MV-4-11 (cell line): ENCODE data around the gene PRKN.
A peak's percentile ranks its signal among the peaks of the same experiment; 100 is the strongest.
"Not testable (repeated sequence)": the region's sequence is repeated elsewhere in the genome, so short reads cannot be mapped to it uniquely, and the experiment has no call there.

Experiments used
- DNase-seq: peaks from one replicate; lab custom pipeline; 2025; lab: John Stamatoyannopoulos, UW

Gene PRKN

DNA sequence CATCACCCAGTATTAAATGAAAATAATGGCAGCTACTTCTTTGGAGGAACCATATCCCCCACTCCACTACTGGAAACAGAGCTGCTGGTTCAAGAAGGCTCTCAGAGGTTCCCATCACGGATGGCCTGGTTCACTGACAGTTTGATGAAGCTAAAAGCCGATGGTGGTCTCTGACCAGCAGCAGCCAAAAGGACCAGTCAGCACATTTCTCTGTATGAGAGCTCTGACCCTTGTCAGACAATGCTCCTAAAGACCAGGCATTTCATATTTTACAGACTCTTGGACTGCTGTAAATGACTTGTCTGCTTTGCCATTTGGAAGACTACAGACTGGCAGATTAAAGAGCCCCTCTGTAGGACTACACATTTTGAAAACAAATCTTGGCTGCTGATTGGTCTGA is 16.6 kb downstream of the PRKN start:
- no peak for DNase-seq

DNA sequence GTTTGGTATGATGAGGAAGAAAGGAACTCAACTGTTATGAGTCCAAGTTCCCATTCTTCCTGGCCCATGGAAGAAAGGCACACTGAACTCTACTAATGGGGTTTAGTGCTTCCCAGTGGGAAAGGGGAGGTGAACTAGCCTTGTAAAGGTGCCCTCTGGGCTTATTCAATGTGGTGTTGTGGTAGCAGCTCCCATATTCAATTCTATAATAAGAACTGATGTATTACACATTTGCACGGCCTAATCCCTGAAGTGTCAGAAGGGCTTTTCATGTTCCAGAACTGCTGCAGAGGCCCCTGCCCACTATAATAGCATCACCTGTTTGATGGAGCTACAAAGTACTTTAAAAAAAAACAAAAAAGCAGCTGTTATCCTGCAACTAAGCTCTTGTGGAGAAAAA is 17.1 kb downstream of the PRKN start:
- DNase-seq: no peak

DNA sequence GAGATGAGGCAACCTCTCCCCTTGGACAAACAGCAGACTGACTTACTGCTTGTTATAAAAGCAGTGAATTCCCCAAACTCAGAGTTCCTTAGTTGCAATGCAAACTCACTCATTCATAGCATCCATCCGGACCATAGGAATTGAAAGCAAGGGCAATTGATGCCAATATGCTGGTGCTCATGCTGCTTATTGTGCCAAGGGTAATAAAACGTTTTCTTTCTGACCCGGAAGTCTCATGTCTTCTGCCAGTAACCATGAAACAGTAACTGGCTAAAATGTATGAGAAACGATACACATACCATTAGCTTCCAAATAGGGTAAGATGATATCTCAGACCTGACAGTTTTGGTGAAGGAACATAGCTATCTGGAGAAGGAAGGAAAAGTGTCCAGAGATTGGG is 18.1 kb downstream of the PRKN start:
- DNase-seq: no peak

DNA sequence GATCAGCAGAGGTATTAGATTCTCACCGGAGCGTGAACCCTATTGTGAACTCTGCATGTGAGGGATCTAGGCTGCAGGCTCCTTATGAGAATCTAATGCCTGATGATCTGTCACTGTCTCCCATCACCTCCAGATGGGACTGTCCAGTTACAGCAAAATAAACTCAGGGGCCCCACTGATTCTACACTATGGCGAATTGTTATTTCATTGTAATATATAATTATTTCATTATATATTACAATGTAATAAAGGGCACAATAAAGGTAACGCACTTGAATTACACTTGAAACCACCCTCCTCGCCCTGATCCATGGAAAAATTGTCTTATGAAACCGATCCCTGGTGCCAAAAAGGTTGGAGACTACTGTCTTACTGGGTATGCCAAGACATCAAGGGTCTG is 18.6 kb downstream of the PRKN start:
- no peak for DNase-seq

DNA sequence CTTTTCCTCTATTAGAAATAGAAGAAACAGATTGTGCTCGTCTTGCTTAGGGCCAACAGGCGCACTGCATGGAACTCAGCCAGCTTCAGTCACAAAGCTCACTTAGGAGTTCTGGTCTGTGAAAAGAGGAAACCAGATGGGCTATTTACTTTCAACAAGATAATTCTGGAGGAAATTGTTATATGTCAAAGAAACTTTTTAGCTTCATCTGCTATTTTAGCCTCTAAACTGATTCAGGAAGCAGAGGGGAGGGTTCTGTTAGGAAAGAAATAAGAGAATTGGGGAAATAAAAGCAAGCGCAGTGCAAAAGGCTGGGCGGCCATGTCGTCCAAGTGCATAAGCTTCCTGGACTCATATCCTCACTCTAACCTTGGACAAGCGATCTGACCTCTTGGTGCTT is 21.3 kb downstream of the PRKN start:
- peak; percentile 85 for DNase-seq

DNA sequence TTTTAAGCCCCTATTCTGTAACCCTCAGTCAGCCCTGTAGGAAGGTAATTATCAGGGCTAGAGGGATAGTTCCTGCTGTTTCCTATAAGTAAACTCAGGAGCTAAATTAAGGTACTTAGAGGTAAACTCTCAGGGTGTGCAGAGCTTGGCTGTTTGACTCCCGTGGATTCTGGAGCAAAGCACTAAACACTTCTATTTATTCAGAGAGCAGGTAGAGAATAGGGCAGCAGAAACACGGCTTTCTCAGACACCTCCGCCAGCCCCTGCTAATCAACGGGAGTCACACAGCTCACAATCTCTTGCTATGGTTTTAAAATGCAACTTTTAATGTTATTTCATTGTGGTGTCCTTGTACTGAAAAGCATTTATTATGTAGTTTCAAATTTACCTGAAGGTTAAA is 21.8 kb downstream of the PRKN start:
- no peak for DNase-seq

DNA sequence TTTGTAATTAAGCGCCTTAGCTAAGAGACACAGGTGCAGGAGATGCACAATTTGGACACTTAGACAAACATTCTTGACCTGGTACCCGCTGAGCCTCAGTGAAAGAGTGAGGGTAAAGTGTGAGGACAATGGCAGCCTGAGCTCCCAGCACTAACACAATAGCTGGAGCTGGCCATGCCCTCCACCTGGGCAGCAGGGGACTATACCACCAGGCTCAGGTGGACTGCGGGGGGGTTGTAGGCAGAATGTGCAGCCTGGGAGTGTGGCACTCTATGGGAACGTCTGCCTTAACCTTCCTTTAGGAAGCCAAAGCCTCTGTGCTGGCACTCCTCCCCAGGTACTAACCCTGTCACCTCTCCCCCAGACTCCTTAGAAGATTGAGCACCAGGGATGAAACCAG is 23.6 kb downstream of the PRKN start:
- no peak for DNase-seq

DNA sequence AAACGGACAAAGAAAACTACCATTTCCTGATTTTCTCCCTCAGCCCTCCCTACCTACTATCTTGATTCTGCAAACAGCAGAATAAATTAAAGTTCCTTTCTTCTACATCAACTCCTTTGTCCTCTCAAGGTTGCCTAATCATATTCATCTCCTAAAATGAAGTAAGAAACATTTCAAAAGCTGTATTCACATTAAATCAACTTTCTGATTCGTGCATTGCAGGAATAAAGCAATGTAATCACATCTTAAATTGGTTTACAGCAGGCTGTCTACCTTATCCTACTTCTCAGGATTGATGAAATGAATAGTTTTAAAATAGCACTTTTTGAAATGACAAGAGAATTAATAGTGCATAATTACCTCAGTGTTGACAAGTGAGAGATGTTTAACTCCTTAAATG is 25.1 kb downstream of the PRKN start:
- DNase-seq: no peak

DNA sequence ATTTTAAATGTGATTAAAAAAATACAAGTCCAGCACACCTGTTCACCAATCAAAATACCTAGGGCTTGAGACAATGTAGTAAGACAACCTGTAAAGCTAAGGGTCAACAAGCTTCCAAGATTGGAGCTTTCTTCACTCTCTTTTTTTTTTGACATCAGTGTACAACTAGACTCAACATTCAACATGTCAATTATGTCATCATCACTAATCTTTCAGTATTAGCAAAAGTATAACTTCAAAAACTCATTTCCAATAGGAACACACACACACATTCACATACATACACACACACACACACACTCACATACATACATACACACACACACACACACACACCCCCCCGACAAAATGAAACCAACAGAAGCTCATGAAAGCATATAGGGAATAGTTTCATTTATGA is 26.0 kb downstream of the PRKN start:
- no peak for DNase-seq

DNA sequence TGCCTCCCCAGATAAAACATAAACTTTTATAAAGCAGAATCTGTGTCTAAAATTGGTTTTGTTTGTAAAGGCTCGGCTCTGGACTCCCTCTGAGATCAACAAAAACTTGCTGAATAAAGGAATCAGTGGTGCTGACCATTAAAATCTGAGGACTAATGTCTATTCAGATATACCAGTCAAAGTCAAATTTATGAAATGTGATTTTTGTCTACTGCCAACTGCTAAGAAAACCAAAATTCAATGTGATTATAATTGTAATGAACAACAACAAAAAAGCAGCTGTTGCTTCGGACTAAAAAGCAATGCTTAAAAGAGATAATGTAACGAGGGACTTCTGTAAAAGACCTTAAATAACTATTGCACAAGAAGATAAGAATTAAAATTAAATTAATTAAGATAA is 26.6 kb downstream of the PRKN start:
- no peak for DNase-seq

DNA sequence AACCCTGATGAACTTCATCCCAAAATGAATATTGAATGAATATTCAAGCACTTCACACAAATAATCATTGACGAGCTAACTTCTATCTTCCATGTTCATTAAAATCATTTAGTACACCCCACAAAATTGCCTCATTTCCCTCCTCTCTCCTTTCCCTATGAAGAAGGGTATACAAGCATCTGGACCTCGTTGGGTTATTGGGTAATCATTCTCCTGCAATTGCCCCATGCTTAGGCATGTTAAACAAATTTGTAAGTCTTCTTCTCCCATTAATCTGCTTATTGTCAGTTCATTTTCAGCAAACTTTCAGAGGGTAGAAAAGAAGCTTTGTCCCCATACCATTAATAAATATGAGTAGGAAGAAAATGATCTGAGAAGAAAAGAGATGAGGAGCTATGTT is 27.6 kb downstream of the PRKN start:
- no peak for DNase-seq

DNA sequence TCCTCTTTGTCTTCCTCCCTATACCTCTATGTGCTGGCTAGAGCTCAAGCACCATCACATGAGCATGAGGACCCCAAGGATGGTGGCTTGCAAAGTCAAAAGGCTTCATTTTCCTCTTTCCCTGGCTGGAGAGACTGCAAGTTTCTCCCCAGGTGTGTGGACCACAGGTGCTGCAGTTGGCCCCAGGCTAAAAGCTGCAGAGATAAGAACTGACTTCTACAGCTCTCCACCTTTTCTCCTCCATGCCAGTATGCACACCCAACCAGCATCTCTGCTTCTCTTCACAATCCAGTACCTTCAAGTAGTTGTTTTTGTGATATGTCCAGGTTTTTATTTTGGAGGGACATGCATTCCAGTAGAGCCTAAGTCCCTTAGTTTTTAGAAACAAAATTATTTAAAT is 29.1 kb downstream of the PRKN start:
- DNase-seq: no peak

DNA sequence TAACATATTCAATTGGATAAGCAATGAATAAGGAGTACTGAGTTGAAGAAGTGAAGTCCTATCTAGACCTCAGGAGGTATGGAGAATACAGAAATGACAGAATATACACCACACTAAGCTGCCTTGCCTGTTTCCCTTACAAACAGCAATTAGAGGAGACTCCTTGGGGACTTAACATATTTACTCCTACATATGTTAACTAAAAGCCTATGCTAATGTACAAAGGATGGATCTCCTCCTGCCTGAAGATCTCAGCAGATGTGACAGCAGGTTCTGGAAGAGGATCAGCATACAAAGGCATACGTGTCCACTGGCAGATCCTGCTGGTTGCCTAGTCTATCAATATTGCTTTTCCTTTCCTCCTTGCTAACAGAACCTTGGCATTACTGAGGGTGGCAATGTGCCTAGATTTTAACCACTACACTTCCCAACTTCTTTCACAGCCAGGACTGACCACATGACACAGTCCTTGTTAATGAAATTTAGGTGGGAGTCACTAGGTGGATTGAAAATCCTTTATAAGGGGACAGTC is 29.6 kb downstream of the PRKN start:
- DNase-seq: no peak

DNA sequence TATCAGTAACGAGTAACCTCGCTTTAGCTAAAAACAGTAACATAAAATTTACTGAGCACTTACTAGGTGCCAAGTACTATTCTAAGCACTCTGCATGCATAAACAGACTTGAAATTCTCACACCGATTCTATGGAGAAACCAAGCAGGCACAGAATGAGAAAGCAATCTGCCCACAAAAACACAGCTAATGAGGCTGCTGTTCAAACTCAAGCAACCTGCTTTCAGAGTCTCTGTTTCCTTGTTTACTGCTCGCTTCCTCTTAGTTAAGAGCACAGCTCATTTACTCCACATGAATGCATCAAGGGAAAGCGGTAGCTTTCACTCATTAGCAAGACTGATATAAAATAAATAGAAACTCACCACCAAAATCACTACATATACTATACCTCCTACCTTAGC is 37.4 kb downstream of the PRKN start:
- peak; percentile 12 for DNase-seq

DNA sequence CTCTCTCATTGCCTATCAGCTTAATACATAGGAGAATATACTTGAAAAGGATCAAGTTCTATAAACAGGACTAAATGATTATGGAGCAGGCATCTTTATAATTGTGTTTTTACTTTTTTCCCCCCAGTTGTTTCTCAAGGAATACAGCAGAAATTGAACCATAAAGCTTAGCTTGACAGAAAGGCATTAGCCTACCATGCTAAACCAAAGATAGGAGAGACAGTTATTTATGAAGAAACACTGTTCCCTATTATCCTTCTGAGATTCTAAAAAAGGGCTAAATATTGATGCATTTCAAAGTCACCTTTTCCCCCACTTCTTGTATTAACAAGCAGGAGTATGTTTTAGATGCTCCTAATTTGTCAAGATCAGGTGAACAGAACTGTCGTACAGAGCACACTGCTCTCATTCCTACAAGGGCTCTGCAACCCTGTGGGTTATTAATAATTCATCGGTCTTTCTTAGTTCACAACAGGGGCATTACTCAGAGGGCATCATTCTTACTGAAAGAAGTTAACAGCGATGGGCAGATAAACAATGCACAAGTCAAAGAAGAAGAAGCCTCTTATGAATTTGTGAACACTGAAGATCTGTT is 38.7 kb downstream of the PRKN start:
- no peak for DNase-seq

DNA sequence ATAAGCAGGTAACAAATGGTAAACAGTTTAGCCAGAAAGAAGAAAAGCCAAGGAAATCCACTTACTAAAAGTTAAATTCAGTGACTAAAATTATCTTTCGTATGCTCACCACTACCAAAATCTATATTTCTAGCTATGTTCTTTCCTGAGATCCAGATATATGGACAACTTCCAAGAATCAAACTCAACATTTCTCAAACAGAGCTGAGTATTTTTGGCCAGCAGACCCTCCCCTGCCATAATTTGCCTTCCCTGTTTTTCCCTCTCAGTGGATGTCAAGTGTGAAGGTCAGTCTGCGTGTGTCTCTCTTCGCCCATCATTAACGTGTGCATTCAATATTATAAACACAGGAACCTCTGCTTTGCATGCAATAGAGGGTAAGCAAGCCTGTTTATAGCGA is 42.0 kb downstream of the PRKN start:
- no peak for DNase-seq

DNA sequence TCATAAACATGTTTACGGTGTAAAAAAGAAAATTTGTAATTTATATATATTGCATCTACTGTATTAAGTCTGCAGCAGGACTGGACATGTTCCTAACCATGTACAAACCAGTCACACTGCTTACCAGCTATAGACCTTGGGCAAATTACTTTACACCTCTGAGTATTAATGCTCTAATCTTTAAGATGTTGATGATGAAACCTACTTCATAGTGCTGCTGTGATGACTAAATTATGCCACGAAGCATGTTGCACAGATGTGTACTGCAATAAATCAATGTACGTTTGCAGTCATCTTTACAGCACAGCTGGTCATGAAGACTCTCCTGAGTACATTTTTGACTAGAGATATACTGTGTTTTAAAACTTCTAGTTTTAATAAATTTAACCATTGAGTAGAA is 42.6 kb downstream of the PRKN start:
- DNase-seq: no peak

DNA sequence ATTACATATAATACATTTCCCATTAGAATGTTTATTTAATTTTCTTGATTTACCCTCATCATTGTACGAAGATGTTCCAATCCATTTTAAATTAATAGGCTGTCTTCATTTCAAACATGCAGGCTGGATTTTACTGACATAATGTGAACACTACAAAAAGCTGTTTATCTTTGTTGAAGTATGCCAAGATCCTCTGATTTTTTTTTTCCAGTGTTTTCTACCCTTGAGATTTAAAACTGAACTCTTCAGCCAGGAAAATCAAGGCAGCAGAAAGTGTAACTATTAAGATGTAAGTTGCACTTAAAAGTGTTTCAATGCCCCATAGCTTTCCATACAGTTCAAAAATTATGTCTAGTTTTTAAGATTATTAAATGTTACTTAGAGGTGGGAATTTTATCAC is 43.5 kb downstream of the PRKN start:
- no peak for DNase-seq

DNA sequence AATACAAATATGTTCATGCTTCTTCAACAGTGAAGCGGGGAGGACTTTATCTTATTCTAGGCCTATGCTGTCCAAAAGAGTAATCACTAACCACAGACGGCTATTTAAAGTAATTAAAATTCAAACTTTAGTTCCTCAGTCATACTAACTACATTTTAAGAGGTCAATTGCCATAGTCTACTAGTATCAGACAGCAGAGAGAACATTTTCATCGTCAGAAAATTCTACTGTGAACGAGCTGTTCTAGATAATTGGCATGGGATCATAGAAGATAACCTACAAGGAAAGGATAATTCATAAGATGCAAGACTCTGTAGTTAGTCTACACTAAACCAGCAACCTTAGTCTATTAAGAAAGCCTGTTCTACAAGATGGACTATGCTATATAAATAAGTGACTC is 44.4 kb downstream of the PRKN start:
- no peak for DNase-seq

DNA sequence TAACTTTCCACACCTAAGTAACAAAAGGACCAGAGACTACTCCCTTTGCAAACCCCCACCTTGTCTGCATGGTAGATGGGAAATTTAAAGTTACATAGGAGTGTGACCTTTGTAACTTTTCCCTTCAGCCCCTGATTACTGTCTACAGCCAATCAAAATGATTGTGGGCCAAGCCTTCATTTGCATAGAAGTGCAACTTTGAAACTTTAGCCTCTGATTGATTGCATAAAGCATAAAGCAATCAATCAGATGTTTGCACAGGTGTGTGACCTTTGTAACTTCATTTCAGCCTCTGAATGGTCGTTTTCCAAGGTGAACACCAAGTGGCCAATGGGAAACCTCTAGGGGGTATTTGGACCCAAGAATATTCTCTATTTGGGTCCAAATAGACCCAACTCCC is 46.1 kb downstream of the PRKN start:
- DNase-seq: no peak

DNA sequence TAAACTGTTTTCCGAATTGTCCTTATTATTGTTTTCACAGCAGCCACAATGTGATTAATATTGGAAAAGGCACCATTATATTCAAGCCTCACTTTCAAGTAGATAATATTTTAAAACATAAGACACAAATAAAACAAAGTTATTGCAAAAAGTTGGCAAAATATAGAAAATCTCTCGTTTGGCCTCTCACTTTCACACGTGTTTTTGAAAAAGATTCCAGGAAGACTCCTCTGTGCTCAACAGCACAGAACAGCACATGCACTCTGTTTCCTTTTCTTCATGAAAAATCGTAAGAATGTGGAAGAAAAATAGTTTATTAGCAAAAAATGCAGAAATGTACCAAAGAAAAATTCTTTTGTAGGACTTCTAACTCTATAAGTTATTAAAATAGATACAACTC is 46.7 kb downstream of the PRKN start:
- no peak for DNase-seq

DNA sequence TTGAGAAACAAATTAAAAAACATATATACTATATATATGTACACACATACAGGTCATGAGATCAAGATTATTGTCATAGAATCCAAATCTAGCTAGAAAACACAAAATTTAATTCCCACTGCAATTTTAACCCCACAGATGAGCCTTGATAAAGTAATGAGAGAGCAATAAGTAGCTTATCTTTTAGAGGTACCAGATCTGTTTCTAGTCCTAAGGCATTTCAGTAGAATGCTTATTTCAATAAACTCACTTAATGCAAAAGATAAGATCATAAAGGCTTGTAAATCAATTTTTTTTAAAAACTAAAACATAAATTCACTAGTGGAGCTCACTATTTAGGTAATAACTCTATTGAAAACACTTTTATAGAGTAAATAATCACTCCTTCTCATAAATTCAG is 47.2 kb downstream of the PRKN start:
- no peak for DNase-seq

DNA sequence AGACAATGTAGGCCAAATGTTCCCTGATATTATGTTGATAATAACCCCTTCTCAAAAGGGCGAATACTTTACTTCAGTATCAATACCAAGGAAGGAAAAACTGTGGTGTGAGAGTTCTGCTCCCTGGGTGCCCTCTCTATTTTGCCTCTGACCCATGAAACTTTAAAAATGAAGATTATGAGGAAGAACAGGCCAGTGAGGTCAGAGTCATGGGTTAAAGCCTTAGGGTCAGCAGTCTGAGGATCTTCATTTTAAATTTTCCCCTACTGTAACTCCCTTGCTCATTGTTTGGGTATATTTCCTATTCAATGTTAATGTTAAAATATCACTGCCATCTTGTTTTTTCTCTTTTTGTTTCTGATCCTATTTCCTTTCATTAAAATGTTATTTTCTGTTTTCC is 47.9 kb downstream of the PRKN start:
- DNase-seq: no peak

DNA sequence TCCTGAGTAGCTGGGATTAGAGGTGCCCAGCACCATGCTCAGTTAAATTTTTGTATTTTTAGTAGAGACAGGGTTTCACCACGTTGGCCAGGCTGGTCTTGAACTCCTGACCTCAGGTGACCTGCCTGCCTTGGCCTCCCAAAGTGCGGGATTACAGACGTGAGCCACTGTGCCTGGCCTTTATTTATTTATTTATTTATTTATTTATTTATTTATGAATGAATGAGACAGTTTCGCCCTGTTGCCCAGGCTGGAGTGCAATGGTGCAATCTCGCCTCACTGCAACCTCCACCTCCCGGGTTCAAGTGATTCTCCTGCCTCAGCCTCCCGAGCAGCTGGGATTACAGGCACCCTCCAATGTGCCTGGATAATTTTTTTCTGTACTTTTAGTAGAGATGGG is 48.7 kb downstream of the PRKN start:
- DNase-seq: not testable (repeated sequence)

DNA sequence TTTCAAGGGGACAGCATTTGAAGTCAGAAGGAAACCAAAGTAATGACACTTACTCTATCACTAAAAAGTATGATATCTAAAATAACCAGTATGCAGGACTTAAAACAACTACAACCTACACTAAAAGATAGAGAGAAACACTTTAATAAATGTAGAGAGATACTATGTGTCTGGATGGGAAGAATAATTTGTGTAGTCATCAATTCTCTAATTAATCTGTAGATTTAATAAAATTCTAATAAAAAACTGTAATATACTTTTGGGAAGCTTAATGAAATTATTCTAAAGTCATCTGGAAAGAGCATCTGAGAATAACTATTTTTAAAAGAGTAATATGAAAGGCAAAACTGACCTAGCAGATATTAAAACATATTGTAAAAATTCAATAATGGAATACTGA is 52.1 kb downstream of the PRKN start:
- no peak for DNase-seq
